Gastrocnemius medialis (tissue), 4 donors: ENCODE data around the gene CARMIL1. TPM values are rescaled to one million over a fixed set of nuclear protein-coding genes. Genes with fewer than 3 reads are reported as not detected.

Experiments
- ATAC-seq, 2 donors: fragments of 150-250 bp; one replicate each; pipeline ENCODE4 v1.9.1; 2016
- DNase-seq, 2 donors: peaks; one replicate each; pipeline ENCODE4 v3.0.0-alpha.2; 2019
- H3K27ac ChIP-seq, 4 donors: fragments of 200-600 bp; sonication (generic); 1 replicate in 1 of 4; 2 replicates in 3 of 4; pipeline ENCODE4 v1.5.1; 2016 to 2018; ENCODE audit warnings: mild to moderate bottlenecking in 2 of 4, moderate library complexity in 1 of 4
- H3K27me3 ChIP-seq, 3 donors: fragments of 200-600 bp; sonication (generic) in 2 of 3; 1 replicate in 1 of 3; 2 replicates in 2 of 3; pipeline versions ENCODE4 v1.5.1 to v1.6.0; 2016 to 2019; ENCODE audit warnings: mild to moderate bottlenecking in 1 of 3, moderate library complexity in 1 of 3
- H3K36me3 ChIP-seq, 2 donors: fragments of 200-600 bp; sonication (generic) in 1 of 2; one replicate each; pipeline ENCODE4 v1.5.1; 2017 to 2018
- H3K4me1 ChIP-seq, 2 donors: fragments of 200-600 bp; sonication (generic) in 1 of 2; one replicate each; pipeline ENCODE4 v1.5.1; 2016 to 2017; ENCODE audit warnings: mild to moderate bottlenecking in 2 of 2
- H3K4me3 ChIP-seq, 4 donors: fragments of 200-600 bp; sonication (generic) in 3 of 4; 1 replicate in 1 of 4; 2 replicates in 3 of 4; pipeline ENCODE4 v1.5.1; 2016 to 2019; ENCODE audit warnings: mild to moderate bottlenecking in 2 of 4
- H3K9me3 ChIP-seq, 3 donors: fragments of 200-600 bp; sonication (generic) in 2 of 3; 1 replicate in 1 of 3; 2 replicates in 2 of 3; pipeline ENCODE4 v1.5.1; 2016 to 2019
- CTCF ChIP-seq, 5 experiments: fragments of 450-650 bp in 3 of 5; fragments of 200-600 bp in 2 of 5; sonication (generic) in 2 of 5; IDR thresholded peaks in 4 of 5; conservative IDR thresholded peaks in 1 of 5; 1 replicate in 4 of 5; 2 replicates in 1 of 5; pipeline ENCODE4 v1.5.1; 2016 to 2019; ENCODE audit warnings: antibody characterized with exemption in 5 of 5, mild to moderate bottlenecking in 3 of 5, moderate library complexity in 3 of 5
- POLR2A ChIP-seq, 2 donors: fragments of 450-650 bp; IDR thresholded peaks; one replicate each; pipeline ENCODE4 v1.6.1; 2017; ENCODE audit warnings: antibody characterized with exemption in 2 of 2, mild to moderate bottlenecking in 2 of 2, moderate library complexity in 2 of 2
- in situ Hi-C, 4 donors: fragments of 200-750 bp; cut with MboI; loops; one replicate each; pipeline versions ENCODE4 v1.15.0 to v1.8.0; 2017; ENCODE audit warnings: low sequenced_read_pairs in 4 of 4
- intact Hi-C: fragments of 100-400 bp; cut with DNase I; formaldehyde crosslinking; loops from one replicate; pipeline ENCODE4 v1.15.1; 2023; ENCODE audit warnings: low total_unique reads
- total RNA-seq, 4 donors: library from RNA; depleted of rRNA; stranded (reverse); fragments of >200 nt; gene quantifications; one replicate each; pipeline versions ENCODE4 v1.1.0 to v1.2.3, GENCODE V29; 2016

CARMIL1 gene
- total RNA-seq, 4 donors from 2014 or later, result 0.87 to 2.1 (median 1.7) TPM

- H3K27ac ChIP-seq, result no peak overlapping the region
- no peaks in the 10 kb centered on the region for H3K9me3 ChIP-seq
- in situ Hi-C loops (loop anchor here in 2 of 4 donors (10.0 to 25.0 kb wide), 2 partner anchors 334 to 346 kb away; partner anchors contain the start of gene CARMIL1 (in 1 of the 2)), intact Hi-C loops (loop anchor here (10.0 kb wide), 1 partner anchor 384 kb away; no protein-coding TSS in a partner anchor)
- no peak for ATAC-seq
- no peak for DNase-seq
- TF ChIP-seq CTCF (IDR thresholded peaks at IDR 0.05 in 4 of 5, conservative IDR thresholded peaks at IDR 0.05 in 1 of 5) (no peak), POLR2A (IDR thresholded peaks at IDR 0.05) (no peak)
- H3K4me3 ChIP-seq, result no peak overlapping the region
- no peaks in the 10 kb centered on the region for H3K4me1 ChIP-seq
- H3K27me3 ChIP-seq, result no peaks in the 10 kb centered on the region
- H3K36me3 ChIP-seq, result no peaks in the 10 kb centered on the region
Observed at GRCh38 chr6:25608558-25609174, 329.5 kb downstream of the CARMIL1 start.

- Histone ChIP-seq H3K36me3 (no peaks in the 10 kb centered on the region), H3K27ac (no peak overlapping the region), H3K4me3 (no peak overlapping the region), H3K9me3 (no peaks in the 10 kb centered on the region), H3K4me1 (no peaks in the 10 kb centered on the region), H3K27me3 (no peaks in the 10 kb centered on the region)
- no peak for DNase-seq
- TF ChIP-seq CTCF (IDR thresholded peaks at IDR 0.05 in 4 of 5, conservative IDR thresholded peaks at IDR 0.05 in 1 of 5) (no peak), POLR2A (IDR thresholded peaks at IDR 0.05) (no peak)
- in situ Hi-C loops, result loop anchor here in 1 of 4 donors (25.0 kb wide), 1 partner anchor 350 kb away; no protein-coding TSS in a partner anchor
- no peak for ATAC-seq
- intact Hi-C loops, result no loop called here
Observed at GRCh38 chr6:25612666-25613065, 333.5 kb downstream of the CARMIL1 start.

- in situ Hi-C loops (loop anchor here in 1 of 4 donors (25.0 kb wide), 1 partner anchor 351 kb away; no protein-coding TSS in a partner anchor), intact Hi-C loops (no loop called here)
- no peak for TF ChIP-seq POLR2A (IDR thresholded peaks at IDR 0.05)
- TF ChIP-seq CTCF (IDR thresholded peaks at IDR 0.05 in 4 of 5, conservative IDR thresholded peaks at IDR 0.05 in 1 of 5), result no peak
- Histone ChIP-seq H3K4me3 (no peak overlapping the region), H3K36me3 (no peaks in the 10 kb centered on the region), H3K27ac (no peak overlapping the region), H3K27me3 (no peaks in the 10 kb centered on the region), H3K4me1 (no peaks in the 10 kb centered on the region), H3K9me3 (no peaks in the 10 kb centered on the region)
- ATAC-seq (no peak), DNase-seq (no peak)
Observed at GRCh38 chr6:25613415-25613814, 334.2 kb downstream of the CARMIL1 start.

- Histone ChIP-seq H3K27me3 (no peaks in the 10 kb centered on the region), H3K4me3 (no peak overlapping the region), H3K9me3 (no peaks in the 10 kb centered on the region), H3K4me1 (no peaks in the 10 kb centered on the region), H3K36me3 (no peaks in the 10 kb centered on the region), H3K27ac (no peak overlapping the region)
- in situ Hi-C loops, result loop anchor here in 1 of 4 donors (25.0 kb wide), 1 partner anchor 352 kb away; no protein-coding TSS in a partner anchor
- TF ChIP-seq CTCF (IDR thresholded peaks at IDR 0.05 in 4 of 5, conservative IDR thresholded peaks at IDR 0.05 in 1 of 5), result no peak
- TF ChIP-seq POLR2A (IDR thresholded peaks at IDR 0.05), result no peak
- intact Hi-C loops, result no loop called here
- no peak for ATAC-seq
- no peak for DNase-seq
Observed at GRCh38 chr6:25614052-25614451, 334.9 kb downstream of the CARMIL1 start.
